ENCODE results near the gene F10.

DNA sequence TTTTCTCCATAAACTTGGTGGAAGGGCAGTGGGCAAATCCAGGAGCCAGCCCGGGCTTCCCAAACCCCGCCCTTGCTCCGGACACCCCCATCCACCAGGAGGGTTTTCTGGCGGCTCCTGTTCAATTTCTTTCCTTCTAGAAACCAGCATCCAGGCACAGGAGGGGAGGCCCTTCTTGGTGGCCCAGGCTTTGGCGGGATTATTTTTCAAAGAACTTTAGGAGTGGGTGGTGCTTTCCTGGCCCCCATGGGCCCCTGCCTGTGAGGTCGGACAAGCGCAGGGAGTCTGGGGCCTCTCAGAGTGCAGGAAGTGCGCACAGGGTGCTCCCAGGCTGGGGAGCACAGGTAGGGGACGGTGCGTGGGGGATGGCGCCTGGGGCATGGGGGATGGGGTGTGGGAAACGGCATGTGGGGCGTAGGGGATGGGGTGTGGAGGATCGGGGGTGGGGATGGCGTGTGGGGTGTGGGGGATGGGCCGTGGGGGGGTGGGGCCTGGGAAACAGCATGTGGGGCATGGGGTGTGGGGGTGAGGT is 16.6 kb upstream of the F10 start:
- TF ChIP-seq, protein P1, sequence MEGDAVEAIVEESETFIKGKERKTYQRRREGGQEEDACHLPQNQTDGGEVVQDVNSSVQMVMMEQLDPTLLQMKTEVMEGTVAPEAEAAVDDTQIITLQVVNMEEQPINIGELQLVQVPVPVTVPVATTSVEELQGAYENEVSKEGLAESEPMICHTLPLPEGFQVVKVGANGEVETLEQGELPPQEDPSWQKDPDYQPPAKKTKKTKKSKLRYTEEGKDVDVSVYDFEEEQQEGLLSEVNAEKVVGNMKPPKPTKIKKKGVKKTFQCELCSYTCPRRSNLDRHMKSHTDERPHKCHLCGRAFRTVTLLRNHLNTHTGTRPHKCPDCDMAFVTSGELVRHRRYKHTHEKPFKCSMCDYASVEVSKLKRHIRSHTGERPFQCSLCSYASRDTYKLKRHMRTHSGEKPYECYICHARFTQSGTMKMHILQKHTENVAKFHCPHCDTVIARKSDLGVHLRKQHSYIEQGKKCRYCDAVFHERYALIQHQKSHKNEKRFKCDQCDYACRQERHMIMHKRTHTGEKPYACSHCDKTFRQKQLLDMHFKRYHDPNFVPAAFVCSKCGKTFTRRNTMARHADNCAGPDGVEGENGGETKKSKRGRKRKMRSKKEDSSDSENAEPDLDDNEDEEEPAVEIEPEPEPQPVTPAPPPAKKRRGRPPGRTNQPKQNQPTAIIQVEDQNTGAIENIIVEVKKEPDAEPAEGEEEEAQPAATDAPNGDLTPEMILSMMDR (IDR thresholded peaks at IDR 0.05; ENCODE audit: low read depth, low read length): no peak
- TF ChIP-seq POLR2A (IDR thresholded peaks at IDR 0.05; ENCODE audit: extremely low read depth, insufficient read length) (no peak), MYC (IDR thresholded peaks at IDR 0.05; ENCODE audit: low read depth, low read length) (no peak)
- TF ChIP-seq, protein P2, sequence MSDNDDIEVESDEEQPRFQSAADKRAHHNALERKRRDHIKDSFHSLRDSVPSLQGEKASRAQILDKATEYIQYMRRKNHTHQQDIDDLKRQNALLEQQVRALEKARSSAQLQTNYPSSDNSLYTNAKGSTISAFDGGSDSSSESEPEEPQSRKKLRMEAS (IDR thresholded peaks at IDR 0.05; ENCODE audit: low read depth, low read length): no peak

All from NB4 (cell line).